ENCODE results near the gene C1orf198. TPM values are rescaled to one million over a fixed set of nuclear protein-coding genes. Genes with fewer than 3 reads are reported as not detected.

The C1orf198 gene
- total and polyA plus RNA-seq, 4 donors = 3.9 to 11.1 (median 10.4) TPM

- no peak for TF ChIP-seq YY1 (IDR thresholded peaks at IDR 0.05)
Observed at GRCh38 chr1:230861970-230862595, 6.2 kb downstream of the C1orf198 start (continued).

- Histone ChIP-seq H3K4me3 (ENCODE audit: low read depth in 1 of 3, low read length in 3 of 3) (no peak overlapping the region), H3K27ac (ENCODE audit: low read depth in 1 of 2, low read length in 2 of 2) (no peak overlapping the region), H3K36me3 (ENCODE audit: control insufficient read depth in 4 of 4, insufficient read depth in 3 of 4, low read depth in 1 of 4, low read length in 3 of 4) (no peaks in the 10 kb centered on the region), H3K9ac (ENCODE audit: low read depth in 1 of 2, low read length in 2 of 2) (no peak overlapping the region), H3K27me3 (ENCODE audit: control insufficient read depth in 4 of 4, insufficient read depth in 4 of 4, low read length in 3 of 4) (no peaks in the 10 kb centered on the region), H3K4me1 (ENCODE audit: control insufficient read depth in 4 of 4, insufficient read depth in 4 of 4, low read length in 3 of 4) (no peaks in the 10 kb centered on the region), H3K9me3 (ENCODE audit: control insufficient read depth in 4 of 4, low read length in 3 of 4) (no peaks in the 10 kb centered on the region)
- no peak for DNase-seq (ENCODE audit: low spot score)
- TF ChIP-seq HNF4A (conservative IDR thresholded peaks at IDR 0.05) = no peak
- no peak for TF ChIP-seq TAF1 (conservative IDR thresholded peaks at IDR 0.05)
- TF ChIP-seq, protein P1, sequence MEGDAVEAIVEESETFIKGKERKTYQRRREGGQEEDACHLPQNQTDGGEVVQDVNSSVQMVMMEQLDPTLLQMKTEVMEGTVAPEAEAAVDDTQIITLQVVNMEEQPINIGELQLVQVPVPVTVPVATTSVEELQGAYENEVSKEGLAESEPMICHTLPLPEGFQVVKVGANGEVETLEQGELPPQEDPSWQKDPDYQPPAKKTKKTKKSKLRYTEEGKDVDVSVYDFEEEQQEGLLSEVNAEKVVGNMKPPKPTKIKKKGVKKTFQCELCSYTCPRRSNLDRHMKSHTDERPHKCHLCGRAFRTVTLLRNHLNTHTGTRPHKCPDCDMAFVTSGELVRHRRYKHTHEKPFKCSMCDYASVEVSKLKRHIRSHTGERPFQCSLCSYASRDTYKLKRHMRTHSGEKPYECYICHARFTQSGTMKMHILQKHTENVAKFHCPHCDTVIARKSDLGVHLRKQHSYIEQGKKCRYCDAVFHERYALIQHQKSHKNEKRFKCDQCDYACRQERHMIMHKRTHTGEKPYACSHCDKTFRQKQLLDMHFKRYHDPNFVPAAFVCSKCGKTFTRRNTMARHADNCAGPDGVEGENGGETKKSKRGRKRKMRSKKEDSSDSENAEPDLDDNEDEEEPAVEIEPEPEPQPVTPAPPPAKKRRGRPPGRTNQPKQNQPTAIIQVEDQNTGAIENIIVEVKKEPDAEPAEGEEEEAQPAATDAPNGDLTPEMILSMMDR (IDR thresholded peaks at IDR 0.05; ENCODE audit: low read depth, low read length, missing input control) = no peak
- TF ChIP-seq FOXA1 (IDR thresholded peaks at IDR 0.05) = no peak
- TF ChIP-seq, protein P2, sequence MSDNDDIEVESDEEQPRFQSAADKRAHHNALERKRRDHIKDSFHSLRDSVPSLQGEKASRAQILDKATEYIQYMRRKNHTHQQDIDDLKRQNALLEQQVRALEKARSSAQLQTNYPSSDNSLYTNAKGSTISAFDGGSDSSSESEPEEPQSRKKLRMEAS (IDR thresholded peaks at IDR 0.05) = no peak
- WGBS = 93% methylated on average over 13 of the region's 13 CpGs
Observed at GRCh38 chr1:230861489-230861888, 6.8 kb downstream of the C1orf198 start.

GRCh38 chr1:230860617-230861384, 7.5 kb downstream of the C1orf198 start:
- WGBS = 91% methylated on average over 9 of the region's 9 CpGs
- Histone ChIP-seq H3K9ac (ENCODE audit: low read depth in 1 of 2, low read length in 2 of 2) (no peak overlapping the region), H3K27ac (ENCODE audit: low read depth in 1 of 2, low read length in 2 of 2) (no peak overlapping the region), H3K4me1 (ENCODE audit: control insufficient read depth in 4 of 4, insufficient read depth in 4 of 4, low read length in 3 of 4) (no peaks in the 10 kb centered on the region), H3K36me3 (ENCODE audit: control insufficient read depth in 4 of 4, insufficient read depth in 3 of 4, low read depth in 1 of 4, low read length in 3 of 4) (no peaks in the 10 kb centered on the region), H3K4me3 (ENCODE audit: low read depth in 1 of 3, low read length in 3 of 3) (no peak overlapping the region), H3K9me3 (ENCODE audit: control insufficient read depth in 4 of 4, low read length in 3 of 4) (no peaks in the 10 kb centered on the region), H3K27me3 (ENCODE audit: control insufficient read depth in 4 of 4, insufficient read depth in 4 of 4, low read length in 3 of 4) (no peaks in the 10 kb centered on the region)
- TF ChIP-seq EGR1 (IDR thresholded peaks at IDR 0.05; ENCODE audit: low read depth in 2 of 2) (no peak), RAD21 (IDR thresholded peaks at IDR 0.05) (no peak), REST (IDR thresholded peaks at IDR 0.05) (no peak), GABPA (IDR thresholded peaks at IDR 0.05 in 1 of 2, conservative IDR thresholded peaks at IDR 0.05 in 1 of 2) (no peak), HNF4A (conservative IDR thresholded peaks at IDR 0.05) (no peak), SP1 (IDR thresholded peaks at IDR 0.05) (no peak), HNF4G (IDR thresholded peaks at IDR 0.05) (no peak), RXRA (IDR thresholded peaks at IDR 0.05) (no peak), YY1 (IDR thresholded peaks at IDR 0.05) (no peak), TAF1 (conservative IDR thresholded peaks at IDR 0.05) (no peak)
- TF ChIP-seq, protein P1 (IDR thresholded peaks at IDR 0.05; ENCODE audit: low read depth, low read length, missing input control) = no peak
- TF ChIP-seq, protein P3, sequence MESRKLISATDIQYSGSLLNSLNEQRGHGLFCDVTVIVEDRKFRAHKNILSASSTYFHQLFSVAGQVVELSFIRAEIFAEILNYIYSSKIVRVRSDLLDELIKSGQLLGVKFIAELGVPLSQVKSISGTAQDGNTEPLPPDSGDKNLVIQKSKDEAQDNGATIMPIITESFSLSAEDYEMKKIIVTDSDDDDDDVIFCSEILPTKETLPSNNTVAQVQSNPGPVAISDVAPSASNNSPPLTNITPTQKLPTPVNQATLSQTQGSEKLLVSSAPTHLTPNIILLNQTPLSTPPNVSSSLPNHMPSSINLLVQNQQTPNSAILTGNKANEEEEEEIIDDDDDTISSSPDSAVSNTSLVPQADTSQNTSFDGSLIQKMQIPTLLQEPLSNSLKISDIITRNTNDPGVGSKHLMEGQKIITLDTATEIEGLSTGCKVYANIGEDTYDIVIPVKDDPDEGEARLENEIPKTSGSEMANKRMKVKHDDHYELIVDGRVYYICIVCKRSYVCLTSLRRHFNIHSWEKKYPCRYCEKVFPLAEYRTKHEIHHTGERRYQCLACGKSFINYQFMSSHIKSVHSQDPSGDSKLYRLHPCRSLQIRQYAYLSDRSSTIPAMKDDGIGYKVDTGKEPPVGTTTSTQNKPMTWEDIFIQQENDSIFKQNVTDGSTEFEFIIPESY (IDR thresholded peaks at IDR 0.05) = no peak
- no peak for DNase-seq (ENCODE audit: low spot score)
